ENCODE results near the gene GMDS.

GMDS gene

DNA sequence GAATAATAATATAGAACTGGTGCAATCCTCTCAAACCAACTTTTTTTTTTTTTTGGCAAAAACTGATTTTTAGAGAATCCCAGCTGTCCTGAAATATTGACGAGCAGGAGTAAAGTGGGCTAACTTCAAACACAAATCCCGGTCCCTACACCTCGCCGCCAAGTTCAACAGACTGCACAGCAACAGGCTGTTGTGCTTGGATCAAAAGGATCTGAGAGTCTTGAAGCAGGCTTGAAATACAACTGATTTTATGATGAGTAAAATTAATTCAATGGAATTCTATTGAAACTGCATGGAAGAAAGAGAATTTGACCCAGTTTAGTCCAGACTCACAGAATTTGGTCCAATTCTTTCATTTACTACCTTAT lies 463.6 kb downstream of the GMDS start:
- no peak for DNase-seq
- Histone ChIP-seq H3K9me3 (no peaks in the 10 kb centered on the region), H3K4me1 (no peaks in the 10 kb centered on the region), H3K4me3 (ENCODE audit: low read depth, low read length) (no peak overlapping the region), H3K27me3 (no peaks in the 10 kb centered on the region), H3K36me3 (no peaks in the 10 kb centered on the region)
- TF ChIP-seq, protein P1, sequence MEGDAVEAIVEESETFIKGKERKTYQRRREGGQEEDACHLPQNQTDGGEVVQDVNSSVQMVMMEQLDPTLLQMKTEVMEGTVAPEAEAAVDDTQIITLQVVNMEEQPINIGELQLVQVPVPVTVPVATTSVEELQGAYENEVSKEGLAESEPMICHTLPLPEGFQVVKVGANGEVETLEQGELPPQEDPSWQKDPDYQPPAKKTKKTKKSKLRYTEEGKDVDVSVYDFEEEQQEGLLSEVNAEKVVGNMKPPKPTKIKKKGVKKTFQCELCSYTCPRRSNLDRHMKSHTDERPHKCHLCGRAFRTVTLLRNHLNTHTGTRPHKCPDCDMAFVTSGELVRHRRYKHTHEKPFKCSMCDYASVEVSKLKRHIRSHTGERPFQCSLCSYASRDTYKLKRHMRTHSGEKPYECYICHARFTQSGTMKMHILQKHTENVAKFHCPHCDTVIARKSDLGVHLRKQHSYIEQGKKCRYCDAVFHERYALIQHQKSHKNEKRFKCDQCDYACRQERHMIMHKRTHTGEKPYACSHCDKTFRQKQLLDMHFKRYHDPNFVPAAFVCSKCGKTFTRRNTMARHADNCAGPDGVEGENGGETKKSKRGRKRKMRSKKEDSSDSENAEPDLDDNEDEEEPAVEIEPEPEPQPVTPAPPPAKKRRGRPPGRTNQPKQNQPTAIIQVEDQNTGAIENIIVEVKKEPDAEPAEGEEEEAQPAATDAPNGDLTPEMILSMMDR (IDR thresholded peaks at IDR 0.05; ENCODE audit: low read depth, low read length) = no peak

DNA sequence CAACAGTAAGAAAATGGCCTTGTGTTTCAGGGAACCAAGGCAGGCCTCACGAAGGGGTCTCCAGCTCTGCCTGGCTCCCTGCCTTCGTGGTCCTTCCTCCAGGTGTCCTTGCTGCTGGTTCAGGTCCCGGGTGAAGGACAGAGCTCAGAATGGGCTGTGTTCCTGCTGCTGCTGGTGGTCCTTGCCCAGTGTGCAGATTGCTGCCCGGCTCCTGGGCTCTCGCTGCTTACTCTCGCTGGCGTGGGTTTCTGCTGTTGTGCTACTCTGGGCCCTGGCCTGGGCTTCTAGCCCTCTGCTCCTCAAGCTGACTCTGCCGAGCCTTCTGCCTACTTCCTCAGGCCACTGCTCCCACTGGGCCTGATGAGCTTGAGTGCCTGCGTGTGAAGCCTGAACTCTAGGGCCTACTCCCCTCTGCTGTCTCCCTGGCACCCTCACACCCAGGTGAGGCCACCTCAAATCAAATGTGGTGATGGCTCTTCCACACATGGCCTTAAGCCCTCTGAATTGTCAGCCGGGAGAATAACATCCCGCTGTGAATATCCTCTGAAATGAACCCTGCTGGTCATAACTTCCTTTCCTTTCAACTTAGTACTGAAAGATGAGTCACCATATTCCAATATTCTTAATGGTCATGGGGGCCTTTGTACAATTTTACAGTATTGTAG lies 464.1 kb downstream of the GMDS start:
- Histone ChIP-seq H3K36me3 (no peaks in the 10 kb centered on the region), H3K9me3 (no peaks in the 10 kb centered on the region), H3K4me3 (ENCODE audit: low read depth, low read length) (no peak overlapping the region), H3K27me3 (no peaks in the 10 kb centered on the region), H3K4me1 (no peaks in the 10 kb centered on the region)
- no peak for DNase-seq
- TF ChIP-seq, protein P1 (IDR thresholded peaks at IDR 0.05; ENCODE audit: low read depth, low read length) = no peak

DNA sequence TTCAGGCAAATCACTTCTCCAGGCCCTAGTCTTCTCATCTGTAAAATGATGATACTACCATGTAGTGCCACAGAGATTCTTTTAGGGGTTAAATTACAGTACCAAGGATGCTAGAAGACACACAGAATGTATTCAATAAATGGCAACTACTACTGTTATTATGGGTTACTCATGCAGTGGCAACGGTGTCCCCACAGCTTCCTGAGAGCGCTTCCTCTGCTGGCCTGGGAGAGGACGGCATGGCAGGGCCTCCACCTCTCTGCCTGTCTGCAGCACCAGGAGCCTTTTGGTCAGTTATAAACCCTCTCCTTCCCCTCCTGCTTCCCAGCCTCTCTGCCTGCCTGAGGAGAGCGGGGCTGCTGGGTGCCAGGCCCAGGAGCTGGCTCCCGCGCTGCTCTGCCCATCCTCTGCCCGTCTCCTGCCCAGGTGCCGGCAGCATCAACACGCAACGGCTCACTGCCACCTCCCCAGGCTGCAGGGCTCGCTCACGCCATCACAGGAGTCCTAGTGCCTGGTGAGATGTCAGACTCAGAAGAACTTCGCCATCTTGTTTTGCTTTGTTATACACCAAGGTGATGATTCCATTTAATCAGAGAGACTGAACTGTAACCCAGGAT lies 465.0 kb downstream of the GMDS start:
- Histone ChIP-seq H3K4me3 (ENCODE audit: low read depth, low read length) (no peak overlapping the region), H3K27me3 (no peaks in the 10 kb centered on the region), H3K9me3 (no peaks in the 10 kb centered on the region), H3K4me1 (no peaks in the 10 kb centered on the region), H3K36me3 (no peaks in the 10 kb centered on the region)
- TF ChIP-seq, protein P1 (IDR thresholded peaks at IDR 0.05; ENCODE audit: low read depth, low read length) = no peak
- no peak for DNase-seq

DNA sequence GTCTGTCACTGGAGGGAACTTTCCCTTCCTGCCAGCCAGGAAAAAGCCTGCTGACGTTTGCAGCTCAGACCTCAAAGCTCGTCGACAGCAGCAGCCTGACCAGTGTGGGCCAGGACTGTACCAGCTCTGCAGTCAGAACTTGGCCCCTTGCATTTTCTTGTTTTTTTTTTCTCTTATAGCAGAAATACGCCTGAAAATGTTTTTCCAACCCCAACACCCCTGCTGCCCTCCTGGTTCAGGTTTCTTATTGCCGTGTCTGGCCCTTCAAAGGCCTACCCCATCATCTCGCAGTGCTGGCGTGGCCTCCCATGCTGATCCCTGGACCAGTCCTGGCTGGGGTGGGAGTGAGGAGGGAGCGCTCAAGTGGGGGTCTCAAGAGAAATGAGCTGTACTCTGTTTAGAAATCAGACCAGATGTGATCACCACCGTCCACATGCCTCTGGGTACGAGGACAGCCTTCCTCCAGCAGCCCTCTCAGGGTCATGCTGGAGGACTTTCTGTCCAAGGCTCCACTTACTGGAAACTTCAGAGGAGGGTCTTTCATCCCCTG lies 466.6 kb downstream of the GMDS start:
- no peaks in the 10 kb centered on the region for H3K9me3 ChIP-seq
- no peaks in the 10 kb centered on the region; the same call in 1 of the 2 replicates for H3K4me1 ChIP-seq
- DNase-seq = no peak
- no peaks in the 10 kb centered on the region for H3K27me3 ChIP-seq
- no peaks in the 10 kb centered on the region for H3K36me3 ChIP-seq
- TF ChIP-seq, protein P1 (IDR thresholded peaks at IDR 0.05; ENCODE audit: low read depth, low read length) = no peak
- no peak overlapping the region for H3K4me3 ChIP-seq (ENCODE audit: low read depth, low read length)

DNA sequence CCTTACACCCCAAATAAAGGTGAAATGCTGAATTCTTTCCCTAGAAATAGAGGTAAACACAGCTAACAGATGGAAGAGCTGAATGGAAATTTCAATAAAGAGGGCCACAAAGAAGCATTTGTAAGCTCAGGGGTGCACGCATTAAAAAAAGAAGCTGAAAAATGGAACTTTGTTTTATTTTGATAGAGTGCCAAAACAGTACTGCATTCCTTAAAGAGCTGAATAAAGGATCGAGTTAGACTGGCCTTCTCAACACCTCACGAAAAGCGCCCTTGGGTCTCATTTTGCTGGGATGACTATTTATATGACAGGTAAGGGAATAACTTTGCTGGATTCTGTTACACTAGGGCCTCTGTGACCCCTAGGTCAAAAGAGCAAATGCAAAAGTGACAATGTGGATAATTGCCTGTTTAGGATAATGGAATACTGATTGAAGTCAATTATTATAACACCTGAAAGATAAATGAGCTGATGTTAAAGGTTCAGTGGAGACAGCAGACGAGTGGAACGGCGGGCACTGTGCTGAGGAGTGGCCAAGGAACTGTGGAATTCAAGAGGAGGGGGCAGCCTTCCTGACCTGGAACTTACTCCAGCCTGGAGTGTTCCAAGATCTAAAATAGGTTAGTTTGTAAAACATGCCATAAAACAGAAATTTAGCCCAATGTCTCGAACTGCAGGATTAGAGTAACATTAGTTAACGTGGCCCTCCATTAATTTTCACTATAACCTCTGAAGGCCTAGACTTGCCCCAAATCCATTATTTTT lies 467.3 kb downstream of the GMDS start:
- TF ChIP-seq, protein P1 (IDR thresholded peaks at IDR 0.05; ENCODE audit: low read depth, low read length) = no peak
- Histone ChIP-seq H3K9me3 (no peaks in the 10 kb centered on the region), H3K27me3 (no peaks in the 10 kb centered on the region), H3K36me3 (no peaks in the 10 kb centered on the region), H3K4me1 (no peaks in the 10 kb centered on the region; the same call in 1 of the 2 replicates), H3K4me3 (ENCODE audit: low read depth, low read length) (no peak overlapping the region)
- DNase-seq = no peak
